CD4-positive, alpha-beta T cell treated with Interleukin-4 for 4 hours (primary cell): ENCODE results near the gene BLCAP.
A peak's percentile ranks its signal among the peaks of the same experiment; 100 is the strongest.

Experiments
- DNase-seq: peaks from one replicate; pipeline ENCODE4 v3.0.0-alpha.2; 2020

Gene BLCAP

GRCh38 chr20:37529214-37529967 is 1.7 kb upstream of the BLCAP start:
- no peak for DNase-seq

- no peak for DNase-seq
Observed at GRCh38 chr20:37528446-37529213, 954 bp upstream of the BLCAP start.

DNA sequence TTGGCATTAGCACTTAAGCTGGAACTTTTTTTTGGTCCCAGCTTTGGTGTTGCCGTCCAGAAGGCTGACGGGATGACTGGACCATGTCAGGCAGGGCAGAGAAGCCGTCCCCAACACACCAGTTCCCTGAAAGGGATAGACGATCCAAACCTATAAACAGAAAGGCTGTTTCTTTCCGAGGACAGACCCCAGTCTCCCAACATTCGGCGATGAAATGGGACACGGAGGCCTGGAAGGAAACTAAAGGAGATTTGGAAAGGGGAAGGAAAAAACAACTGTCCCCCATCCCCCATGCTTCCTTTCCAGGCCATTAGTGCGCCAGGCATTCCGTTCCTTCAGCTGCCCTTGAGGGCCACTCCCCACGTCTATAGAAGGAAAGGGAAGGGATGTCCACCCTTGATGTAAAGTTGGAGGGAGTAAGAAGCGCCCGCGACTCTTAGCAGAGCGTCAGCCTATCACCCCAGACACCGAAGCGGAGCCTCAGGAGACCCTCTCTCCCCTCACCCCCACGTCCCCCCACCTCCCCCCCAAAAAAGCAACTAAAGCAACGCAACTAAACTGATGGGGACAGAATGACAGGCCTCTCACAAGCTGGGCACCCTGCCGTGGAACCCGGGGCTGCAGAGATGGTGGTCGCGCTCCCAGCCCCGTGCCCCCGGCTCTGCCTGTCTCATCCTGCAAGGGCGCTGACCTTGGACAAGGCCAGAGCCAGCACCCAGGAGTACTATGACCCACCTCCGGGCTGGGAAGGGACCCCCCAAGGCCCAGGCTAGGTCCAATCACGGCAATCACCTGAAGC is 638 bp downstream of the BLCAP start:
- no peak for DNase-seq

DNA sequence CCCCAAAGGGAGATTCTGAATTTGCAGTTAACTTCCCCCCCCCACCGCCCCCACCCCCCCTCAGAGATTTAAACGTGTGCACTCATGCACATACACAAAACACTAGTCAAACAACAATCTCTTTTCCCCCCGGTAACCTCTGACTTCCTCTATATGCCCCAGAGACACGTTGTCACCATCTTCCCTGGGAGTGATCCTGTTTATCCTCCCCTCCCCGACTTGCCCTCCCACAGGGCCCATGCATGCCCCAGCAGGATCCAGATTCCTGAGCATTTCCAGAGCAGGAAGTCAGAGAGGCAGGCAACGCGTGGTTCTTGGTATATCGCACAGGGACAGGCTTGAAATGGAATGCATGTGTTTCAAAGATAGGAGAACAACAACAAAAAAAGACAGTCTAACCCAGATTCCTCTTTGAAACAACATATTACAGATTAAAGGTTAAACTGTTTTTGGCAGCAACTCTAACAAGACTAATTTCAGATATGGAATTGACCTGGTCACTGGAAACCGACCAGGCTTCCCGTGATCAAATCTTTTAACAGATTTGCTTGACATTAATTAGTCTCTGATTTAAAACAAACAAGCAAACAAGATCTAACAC is 1.3 kb downstream of the BLCAP start:
- DNase-seq, result no peak

- DNase-seq, result no peak
Observed at GRCh38 chr20:37525810-37526209, 1.9 kb downstream of the BLCAP start.

DNA sequence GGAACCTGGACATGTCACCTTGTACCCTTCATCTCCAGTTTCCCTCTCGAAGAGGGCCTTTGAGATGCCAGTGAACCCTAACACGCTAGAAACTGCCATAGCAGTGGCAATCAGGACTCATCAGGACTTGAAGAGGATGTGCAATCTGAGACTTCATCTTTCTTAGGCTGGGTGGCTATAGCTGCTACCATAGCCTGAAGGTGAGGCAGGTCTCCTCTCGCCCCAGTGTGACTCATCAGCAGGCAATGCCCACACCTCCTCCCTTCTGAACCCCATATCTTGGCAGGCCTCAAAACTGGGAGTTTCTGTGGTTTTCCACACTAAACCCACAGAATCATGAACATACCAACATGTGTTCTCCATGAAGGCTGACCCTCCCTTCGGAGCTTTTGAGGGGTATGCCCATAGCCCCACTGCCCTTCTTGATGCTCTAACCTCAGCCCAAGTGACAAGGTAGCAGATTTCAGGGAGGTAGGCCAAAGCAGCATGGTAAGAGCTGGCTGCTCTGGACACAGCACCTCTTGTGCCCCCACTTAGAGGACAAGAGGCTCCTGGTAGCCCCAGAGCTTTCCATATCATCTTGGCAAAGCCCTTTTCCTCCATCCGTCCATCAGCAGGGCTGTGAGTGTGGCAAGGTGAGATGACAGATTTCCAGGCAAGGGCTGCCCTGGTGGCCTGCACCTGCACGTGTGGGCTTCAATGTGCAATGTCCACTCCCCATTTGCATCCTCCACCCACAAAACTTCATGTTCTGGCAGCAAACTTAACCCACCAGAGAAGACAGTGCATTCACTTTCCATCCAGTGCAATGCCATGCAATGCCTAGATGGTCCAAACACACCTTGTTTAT is 2.6 kb downstream of the BLCAP start:
- peak; percentile 55 for DNase-seq

GRCh38 chr20:37523911-37524700 is 3.6 kb downstream of the BLCAP start:
- no peak for DNase-seq

- no peak for DNase-seq
Observed at GRCh38 chr20:37523012-37523391, 4.7 kb downstream of the BLCAP start.

GRCh38 chr20:37522260-37523011 is 5.2 kb downstream of the BLCAP start:
- no peak for DNase-seq

GRCh38 chr20:37521061-37521771 is 6.5 kb downstream of the BLCAP start, which contains the start of gene NNAT:
Gene NNAT (plus strand): TSS chr20:37521250. CDS start chr20:37521332, 82 bp downstream.
- no peak for DNase-seq

DNA sequence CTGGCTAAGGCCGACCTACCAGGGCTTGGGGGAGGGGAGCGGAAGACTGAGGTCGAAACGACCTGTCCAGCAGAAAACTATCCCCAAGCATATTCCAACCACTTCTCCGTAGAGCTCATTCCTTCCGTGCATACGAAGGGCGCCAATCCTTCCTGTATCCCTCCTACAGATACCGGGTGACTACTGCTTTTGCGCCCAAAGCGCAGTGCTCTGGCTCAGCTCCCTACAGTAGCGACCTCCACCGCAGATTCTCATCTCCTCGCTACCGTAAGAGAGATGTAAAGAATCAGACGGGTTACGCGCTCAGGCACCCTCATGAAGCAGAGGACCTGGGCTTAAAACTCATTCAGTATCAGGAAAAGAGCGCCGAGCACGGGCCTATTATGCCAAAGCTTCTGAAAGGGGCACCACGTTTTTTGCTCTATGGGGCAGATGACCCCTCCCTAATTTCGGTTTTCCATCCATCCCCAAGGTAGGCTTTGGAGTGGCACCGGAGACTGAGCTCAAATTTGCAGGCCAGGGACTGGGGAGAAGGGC is 7.2 kb downstream of the BLCAP start:
- DNase-seq, result no peak

GRCh38 chr20:37519508-37520418 is 7.9 kb downstream of the BLCAP start:
- DNase-seq, result no peak

GRCh38 chr20:37518606-37519507 is 8.8 kb downstream of the BLCAP start:
- no peak for DNase-seq

DNA sequence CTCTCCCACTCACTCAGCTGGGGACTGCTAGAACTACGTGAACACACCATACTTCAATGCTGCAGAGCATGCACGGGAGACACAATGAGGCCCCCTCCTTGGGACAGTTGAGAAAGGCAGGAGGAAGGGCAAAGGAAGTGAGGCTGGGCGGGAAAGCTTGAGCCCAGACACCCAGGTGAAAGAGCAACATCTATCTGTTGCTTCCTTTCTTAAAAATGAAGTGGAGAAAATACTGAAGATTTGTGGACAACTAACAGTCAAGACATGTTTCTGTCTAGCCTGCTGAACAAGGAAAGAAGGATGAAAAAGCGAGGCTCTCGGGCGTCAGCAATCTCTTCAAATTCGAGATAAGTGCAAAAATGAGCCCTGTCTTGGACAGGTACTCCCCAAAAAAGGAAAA is 9.6 kb downstream of the BLCAP start:
- no peak for DNase-seq

- DNase-seq, result no peak
Observed at GRCh38 chr20:37516811-37517750, 10.6 kb downstream of the BLCAP start.

- no peak for DNase-seq
Observed at GRCh38 chr20:37515876-37516275, 11.8 kb downstream of the BLCAP start.
